Neural crest cell (in vitro differentiated cells): ENCODE measurements around the gene STK24. TPM values are rescaled to one million over a fixed set of nuclear protein-coding genes. Genes with fewer than 3 reads are reported as not detected.

Experiments
- DNase-seq: peaks from one replicate; pipeline ENCODE4 v3.0.0; 2021; ENCODE audit warnings: low read depth, mixed read lengths, low spot score
- H3K27ac Mint-ChIP-seq: one replicate; pipeline ENCODE4 v1.8.0; 2021; ENCODE audit warnings: mild to moderate bottlenecking, mixed read lengths; ENCODE audit not compliant: unreplicated experiment
- H3K27me3 Mint-ChIP-seq: 2 replicates; pipeline ENCODE4 v1.8.0; 2021; ENCODE audit warnings: low read depth, mild to moderate bottlenecking, mixed read lengths
- H3K36me3 Mint-ChIP-seq: 2 replicates; pipeline ENCODE4 v1.8.0; 2021; ENCODE audit warnings: low read depth, mild to moderate bottlenecking, mixed read lengths
- H3K4me1 Mint-ChIP-seq: 2 replicates; pipeline ENCODE4 v1.8.0; 2021; ENCODE audit warnings: mixed read lengths
- H3K4me3 Mint-ChIP-seq: one replicate; pipeline ENCODE4 v1.8.0; 2021; ENCODE audit warnings: mild to moderate bottlenecking, mixed read lengths
- H3K9me3 Mint-ChIP-seq: 2 replicates; pipeline ENCODE4 v1.8.0; 2021; ENCODE audit warnings: mixed read lengths
- total RNA-seq: library from RNA; stranded (reverse); gene quantifications from 2 replicates; pipeline ENCODE4 v1.2.1, GENCODE V29; 2021
- TF ChIP-seq, protein P1 (sequence below): fragments of 200-600 bp; sonication (generic); conservative IDR thresholded peaks from 2 replicates; pipeline ENCODE4 v1.5.0; 2021; ENCODE audit warnings: antibody characterized with exemption, mild to moderate bottlenecking

Gene STK24
- total RNA-seq, 1 donor from 2014 or later: 114 TPM

DNA sequence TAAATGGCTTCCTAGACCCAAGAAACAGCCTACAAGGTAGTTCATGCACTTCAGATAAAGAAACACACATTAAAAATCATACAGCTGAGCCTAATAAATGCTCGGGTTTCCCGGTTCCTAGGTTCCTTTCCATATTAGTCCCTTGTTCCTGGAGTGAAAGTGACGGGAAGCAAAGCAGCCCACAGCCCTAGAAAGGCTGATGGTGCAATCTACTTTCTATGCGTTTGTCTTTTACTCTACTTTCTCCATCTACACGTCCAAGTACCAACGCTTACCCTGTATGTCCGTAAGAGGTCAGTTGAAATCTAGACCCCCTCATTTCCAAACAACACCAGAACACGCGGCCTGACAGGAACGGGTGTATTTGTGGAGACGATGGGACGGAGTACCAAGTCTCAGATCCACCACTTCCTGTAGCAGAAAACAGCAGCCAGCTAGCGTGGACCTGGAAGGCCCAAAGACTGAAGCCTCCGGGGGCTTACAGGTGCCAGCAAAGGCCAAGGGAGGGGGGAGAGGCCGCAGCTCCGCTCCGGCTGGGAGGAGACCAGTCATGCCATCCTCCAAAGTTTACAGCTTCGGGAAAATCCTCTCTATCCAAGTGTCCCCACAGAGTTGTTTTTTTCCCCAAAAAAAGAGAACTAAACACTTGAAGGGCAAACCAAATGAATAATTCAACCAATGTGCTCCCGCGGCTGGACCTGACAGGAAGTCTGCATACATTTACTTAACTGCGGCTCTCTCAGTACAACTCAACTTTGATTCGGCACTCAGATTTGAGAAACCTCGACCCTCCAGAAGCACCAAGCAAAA lies 34.1 kb downstream of the STK24 start:
- H3K27me3 Mint-ChIP-seq: no peaks in the 10 kb centered on the region
- peak overlapping the region; percentile 35 for H3K4me3 Mint-ChIP-seq
- TF ChIP-seq, protein P1, sequence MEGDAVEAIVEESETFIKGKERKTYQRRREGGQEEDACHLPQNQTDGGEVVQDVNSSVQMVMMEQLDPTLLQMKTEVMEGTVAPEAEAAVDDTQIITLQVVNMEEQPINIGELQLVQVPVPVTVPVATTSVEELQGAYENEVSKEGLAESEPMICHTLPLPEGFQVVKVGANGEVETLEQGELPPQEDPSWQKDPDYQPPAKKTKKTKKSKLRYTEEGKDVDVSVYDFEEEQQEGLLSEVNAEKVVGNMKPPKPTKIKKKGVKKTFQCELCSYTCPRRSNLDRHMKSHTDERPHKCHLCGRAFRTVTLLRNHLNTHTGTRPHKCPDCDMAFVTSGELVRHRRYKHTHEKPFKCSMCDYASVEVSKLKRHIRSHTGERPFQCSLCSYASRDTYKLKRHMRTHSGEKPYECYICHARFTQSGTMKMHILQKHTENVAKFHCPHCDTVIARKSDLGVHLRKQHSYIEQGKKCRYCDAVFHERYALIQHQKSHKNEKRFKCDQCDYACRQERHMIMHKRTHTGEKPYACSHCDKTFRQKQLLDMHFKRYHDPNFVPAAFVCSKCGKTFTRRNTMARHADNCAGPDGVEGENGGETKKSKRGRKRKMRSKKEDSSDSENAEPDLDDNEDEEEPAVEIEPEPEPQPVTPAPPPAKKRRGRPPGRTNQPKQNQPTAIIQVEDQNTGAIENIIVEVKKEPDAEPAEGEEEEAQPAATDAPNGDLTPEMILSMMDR: no peak
- H3K9me3 Mint-ChIP-seq: no peaks in the 10 kb centered on the region
- H3K36me3 Mint-ChIP-seq: no peaks in the 10 kb centered on the region
- H3K4me1 Mint-ChIP-seq: peaks cover 71% of the 10 kb centered on the region
- DNase-seq: no peak
- H3K27ac Mint-ChIP-seq: peak overlapping the region; percentile 60

DNA sequence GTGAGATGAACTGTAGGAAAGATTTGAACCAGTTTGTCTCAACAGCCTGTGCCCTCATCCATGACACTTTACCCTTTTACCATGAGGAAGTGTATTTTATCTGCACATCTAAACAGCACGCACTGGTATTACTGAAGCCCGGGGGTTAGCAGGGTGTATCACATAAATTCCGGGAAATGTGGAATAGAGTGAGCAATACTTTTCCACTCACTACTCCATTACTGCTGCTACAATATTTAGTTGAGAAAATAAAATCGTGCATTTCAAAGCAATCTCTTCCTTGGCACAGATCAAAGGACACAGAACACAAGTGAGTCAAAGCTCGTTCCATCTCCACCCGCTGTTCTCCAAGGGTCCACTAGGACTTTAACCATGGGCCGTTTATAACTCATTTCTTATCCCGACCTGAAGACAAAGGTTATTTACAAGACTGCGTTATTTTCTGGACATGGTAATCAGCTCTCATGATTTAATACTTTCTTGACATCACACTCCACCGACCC lies 35.2 kb downstream of the STK24 start:
- H3K27ac Mint-ChIP-seq: no peak overlapping the region
- TF ChIP-seq, protein P1: no peak
- H3K36me3 Mint-ChIP-seq: no peaks in the 10 kb centered on the region
- no peaks in the 10 kb centered on the region for H3K9me3 Mint-ChIP-seq
- no peak for DNase-seq
- peaks cover 69% of the 10 kb centered on the region for H3K4me1 Mint-ChIP-seq
- no peaks in the 10 kb centered on the region for H3K27me3 Mint-ChIP-seq
- H3K4me3 Mint-ChIP-seq: no peak overlapping the region

DNA sequence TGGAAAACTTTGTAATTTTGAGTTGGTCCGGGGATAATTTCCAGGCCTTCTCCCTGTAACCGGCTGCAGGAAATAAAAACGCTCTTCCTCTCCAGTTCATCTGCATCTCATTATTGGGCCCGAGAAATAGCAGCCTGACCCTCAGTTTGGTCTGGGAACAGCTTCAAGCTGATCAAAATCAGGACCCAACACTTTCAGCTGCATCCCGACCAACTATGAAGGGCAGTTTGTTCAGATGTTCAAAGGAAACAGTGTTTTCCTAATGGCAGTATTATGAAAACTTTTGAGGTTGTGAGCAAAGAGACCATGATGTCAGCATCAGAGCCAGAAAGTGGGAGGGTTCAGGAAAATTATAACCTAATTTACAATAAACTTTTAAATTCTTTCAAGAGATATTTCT lies 35.7 kb downstream of the STK24 start:
- Mint-ChIP-seq H3K4me3 (no peak overlapping the region), H3K27me3 (no peaks in the 10 kb centered on the region), H3K4me1 (peaks cover 75% of the 10 kb centered on the region), H3K9me3 (no peaks in the 10 kb centered on the region), H3K36me3 (no peaks in the 10 kb centered on the region), H3K27ac (no peak overlapping the region)
- DNase-seq: no peak
- TF ChIP-seq, protein P1: no peak

DNA sequence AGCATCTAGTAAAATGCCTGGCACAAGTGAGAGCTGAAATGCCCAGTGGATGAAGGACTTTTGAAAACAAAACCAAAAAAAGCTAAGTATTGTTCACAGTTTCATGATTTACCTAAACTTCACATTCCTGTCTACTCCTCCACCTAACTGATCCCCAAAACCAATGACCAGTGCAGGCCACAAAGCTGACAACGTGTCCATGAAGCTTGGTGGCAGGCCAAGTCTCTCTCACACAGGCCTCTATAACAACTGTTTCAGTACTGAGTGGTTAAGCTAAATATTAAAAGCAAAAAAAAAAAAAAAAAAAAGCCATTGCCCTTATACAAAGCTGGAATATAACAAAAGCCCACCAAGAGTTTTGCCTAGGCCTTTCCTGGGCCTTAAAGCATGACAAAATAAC lies 36.4 kb downstream of the STK24 start:
- Mint-ChIP-seq H3K4me3 (no peak overlapping the region), H3K27ac (no peak overlapping the region), H3K27me3 (no peaks in the 10 kb centered on the region), H3K36me3 (no peaks in the 10 kb centered on the region), H3K9me3 (no peaks in the 10 kb centered on the region), H3K4me1 (peaks cover 75% of the 10 kb centered on the region)
- TF ChIP-seq, protein P1: no peak
- no peak for DNase-seq

GRCh38 chr13:98539666-98540065 lies 37.2 kb downstream of the STK24 start:
- Mint-ChIP-seq H3K9me3 (no peaks in the 10 kb centered on the region), H3K27me3 (no peaks in the 10 kb centered on the region), H3K4me3 (no peak overlapping the region), H3K27ac (no peak overlapping the region), H3K4me1 (peaks cover 75% of the 10 kb centered on the region), H3K36me3 (no peaks in the 10 kb centered on the region)
- no peak for DNase-seq
- TF ChIP-seq, protein P1: no peak
